H9 (cell line): Measurements from ENCODE around the gene AJAP1. TPM values are rescaled to one million over a fixed set of nuclear protein-coding genes. Genes with fewer than 3 reads are reported as not detected.

Source experiments
- DNase-seq: peaks from one replicate; pipeline ENCODE4 v3.0.0-alpha.2; 2017
- H2AFZ ChIP-seq: one replicate; pipeline ENCODE4 v1.6.1; 2013; ENCODE audit warnings: mild to moderate bottlenecking, low read length, control low read depth, moderate library complexity
- H2AK5ac ChIP-seq: 2 replicates; pipeline ENCODE4 v1.6.1; 2013; ENCODE audit warnings: low read length, control low read depth, mixed read lengths; ENCODE audit not compliant: insufficient read length
- H2BK120ac ChIP-seq: one replicate; pipeline ENCODE4 v1.6.1; 2013; ENCODE audit warnings: low read depth, mild to moderate bottlenecking, low read length, control low read depth, inconsistent platforms; ENCODE audit not compliant: poor library complexity, severe bottlenecking
- H2BK12ac ChIP-seq: 2 replicates; pipeline ENCODE4 v1.6.1; 2013; ENCODE audit warnings: low read length, control low read depth, mixed read lengths, low read depth; ENCODE audit not compliant: insufficient read length
- H2BK15ac ChIP-seq: 2 replicates; pipeline ENCODE4 v1.6.1; 2013; ENCODE audit warnings: low read depth, low read length, control low read depth
- H2BK20ac ChIP-seq: one replicate; pipeline ENCODE4 v1.6.1; 2013; ENCODE audit warnings: low read depth, mild to moderate bottlenecking, low read length, control low read depth, inconsistent platforms; ENCODE audit not compliant: poor library complexity, severe bottlenecking
- H2BK5ac ChIP-seq: 2 replicates; pipeline ENCODE4 v1.6.1; 2013; ENCODE audit warnings: low read length, control low read depth, mixed read lengths; ENCODE audit not compliant: insufficient read length
- H3K14ac ChIP-seq: 2 replicates; pipeline ENCODE4 v1.6.1; 2013; ENCODE audit warnings: low read length, control low read depth; ENCODE audit not compliant: insufficient read depth
- H3K18ac ChIP-seq: 2 replicates; pipeline ENCODE4 v1.6.1; 2013; ENCODE audit warnings: low read depth, mild to moderate bottlenecking, mixed read lengths, low read length, control low read depth; ENCODE audit not compliant: insufficient read length
- H3K23ac ChIP-seq: 2 replicates; pipeline ENCODE4 v1.6.1; 2013; ENCODE audit warnings: low read length, control low read depth, mixed read lengths, low read depth; ENCODE audit not compliant: insufficient read length
- H3K23me2 ChIP-seq: 2 replicates; pipeline ENCODE4 v1.6.1; 2013; ENCODE audit warnings: low read depth, mild to moderate bottlenecking, mixed read lengths, low read length, control low read depth; ENCODE audit not compliant: insufficient read length, poor library complexity, severe bottlenecking
- H3K27ac ChIP-seq: 2 replicates; pipeline ENCODE4 v1.5.1; 2013; ENCODE audit warnings: low read length, control low read depth, mixed read lengths, low read depth; ENCODE audit not compliant: insufficient read length
- H3K27me3 ChIP-seq: 2 replicates; pipeline ENCODE4 v1.6.1; 2013; ENCODE audit warnings: low read length, control low read depth, inconsistent platforms; ENCODE audit not compliant: insufficient read depth
- H3K4ac ChIP-seq: 2 replicates; pipeline ENCODE4 v1.6.1; 2013; ENCODE audit warnings: low read depth, mild to moderate bottlenecking, control low read depth, inconsistent platforms, low read length, moderate library complexity
- H3K4me1 ChIP-seq: 2 replicates; pipeline ENCODE4 v1.6.1; 2013; ENCODE audit warnings: low read length, control low read depth, inconsistent platforms; ENCODE audit not compliant: insufficient read depth
- H3K4me2 ChIP-seq: 2 replicates; pipeline ENCODE4 v1.6.1; 2013; ENCODE audit warnings: low read length, control low read depth, mixed read lengths; ENCODE audit not compliant: insufficient read length, insufficient read depth
- H3K56ac ChIP-seq: 2 replicates; pipeline ENCODE4 v1.6.1; 2013; ENCODE audit warnings: low read depth, mild to moderate bottlenecking, mixed read lengths, low read length, control low read depth; ENCODE audit not compliant: insufficient read length
- H3K79me1 ChIP-seq: 2 replicates; pipeline ENCODE4 v1.6.1; 2013; ENCODE audit warnings: low read depth, mild to moderate bottlenecking, moderate library complexity, low read length, control low read depth, inconsistent platforms; ENCODE audit not compliant: insufficient read depth, poor library complexity, severe bottlenecking
- H3K79me2 ChIP-seq: 2 replicates; pipeline ENCODE4 v1.6.1; 2013; ENCODE audit warnings: low read length, control low read depth, inconsistent platforms; ENCODE audit not compliant: insufficient read depth
- H3K9ac ChIP-seq: 2 replicates; pipeline ENCODE4 v1.6.1; 2013; ENCODE audit warnings: low read length, control low read depth, mixed read lengths; ENCODE audit not compliant: insufficient read length; ENCODE audit errors: extremely low read depth
- H3K9me3 ChIP-seq: one replicate; pipeline ENCODE4 v1.6.1; 2013; ENCODE audit warnings: low read depth, low read length, inconsistent platforms; ENCODE audit not compliant: control insufficient read depth
- H3T11ph ChIP-seq: one replicate; pipeline ENCODE4 v1.6.1; 2013; ENCODE audit warnings: mild to moderate bottlenecking, low read length, control low read depth, inconsistent platforms
- H4K20me1 ChIP-seq: one replicate; pipeline ENCODE4 v1.6.1; 2013; ENCODE audit not compliant: control insufficient read depth, insufficient read length, insufficient read depth
- H4K5ac ChIP-seq: 2 replicates; pipeline ENCODE4 v1.6.1; 2013; ENCODE audit warnings: low read depth, mild to moderate bottlenecking, mixed read lengths, low read length, control low read depth; ENCODE audit not compliant: insufficient read length
- H4K8ac ChIP-seq: replicated peaks from 2 replicates; pipeline ENCODE4 v1.6.1; 2013; ENCODE audit warnings: low read length, control low read depth, mixed read lengths, low read depth; ENCODE audit not compliant: insufficient read length
- H4K91ac ChIP-seq: 2 replicates; pipeline ENCODE4 v1.6.1; 2013; ENCODE audit warnings: low read depth, mild to moderate bottlenecking, moderate library complexity, mixed read lengths, low read length, control low read depth; ENCODE audit not compliant: insufficient read length
- H3K27ac Mint-ChIP-seq, 3 experiments: 2 replicates in 2 of 3; 3 replicates in 1 of 3; pipeline ENCODE4 v1.8.0; 2020 to 2021; ENCODE audit warnings: mixed read lengths in 3 of 3, mild to moderate bottlenecking in 1 of 3, moderate library complexity in 1 of 3
- H3K27me3 Mint-ChIP-seq: 2 replicates; pipeline ENCODE4 v1.8.0; 2021; ENCODE audit warnings: low read depth, mild to moderate bottlenecking, moderate library complexity, mixed read lengths
- H3K36me3 Mint-ChIP-seq, 3 experiments: 2 replicates in 2 of 3; 3 replicates in 1 of 3; pipeline ENCODE4 v1.8.0; 2020 to 2021; ENCODE audit warnings: low read depth in 3 of 3, mixed read lengths in 3 of 3; ENCODE audit not compliant: insufficient read depth in 1 of 3
- H3K4me1 Mint-ChIP-seq, 2 experiments: 2 replicates each; pipeline ENCODE4 v1.8.0; 2020; ENCODE audit warnings: mixed read lengths in 2 of 2
- H3K4me3 Mint-ChIP-seq, 2 experiments: 2 replicates in 1 of 2; 3 replicates in 1 of 2; pipeline ENCODE4 v1.8.0; 2020 to 2021; ENCODE audit warnings: mild to moderate bottlenecking in 2 of 2, mixed read lengths in 2 of 2, moderate library complexity in 1 of 2
- H3K9me3 Mint-ChIP-seq, 2 experiments: 2 replicates in 1 of 2; 3 replicates in 1 of 2; pipeline ENCODE4 v1.8.0; 2020; ENCODE audit warnings: mild to moderate bottlenecking in 2 of 2, mixed read lengths in 2 of 2, moderate library complexity in 1 of 2
- WGBS: extraction: QIAGEN DNeasy Blood & Tissue Kit; methylation state at CpG from one replicate; pipeline ENCODE4 v1.1.7; 2013; ENCODE audit warnings: missing lambda C conversion rate, low lambda C conversion rate, mixed read lengths; ENCODE audit not compliant: insufficient read length; ENCODE audit errors: extremely low coverage; 5-methylcytosine and 5-hydroxymethylcytosine counted together
- total RNA-seq: library from RNA; stranded (reverse); gene quantifications from 2 replicates; pipeline ENCODE4 v1.2.1, GENCODE V29; 2021
- TF ChIP-seq, protein P1 (sequence below): fragments of 200-600 bp; sonication (generic); conservative IDR thresholded peaks from 3 replicates; pipeline ENCODE4 v1.8.0; 2021; ENCODE audit warnings: antibody characterized with exemption, mild to moderate bottlenecking

The AJAP1 gene
- total RNA-seq, 1 experiment from 2014 or later: 8.6 TPM

DNA sequence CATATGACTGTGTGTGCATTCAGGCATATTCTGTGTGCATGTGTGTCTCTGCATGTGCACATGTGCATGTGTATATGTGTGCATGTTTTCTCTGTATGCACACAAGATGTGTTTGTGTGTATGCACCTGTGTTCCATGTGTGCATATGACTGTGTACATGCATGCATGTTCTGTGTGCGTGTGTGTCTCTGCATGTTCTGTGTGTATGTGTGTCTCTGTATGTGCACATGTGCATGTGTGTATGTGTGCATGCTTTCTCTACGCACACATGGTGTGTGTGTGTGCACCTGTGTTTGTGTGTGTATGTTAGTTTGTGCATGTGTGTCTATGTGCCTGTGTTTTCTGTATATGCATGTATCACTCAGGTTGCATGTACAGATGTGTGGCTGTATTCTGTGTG lies 42.3 kb downstream of the AJAP1 start:
- no peak overlapping the region for H3K27ac Mint-ChIP-seq
- peaks cover 0 to 7% of the 10 kb centered on the region in 2 experiments; a peak in 3 of 5 replicates for H3K9me3 Mint-ChIP-seq
- no peak overlapping the region for H4K8ac ChIP-seq
- no peaks in the 10 kb centered on the region for H3K79me1 ChIP-seq
- no peak overlapping the region for H3T11ph ChIP-seq
- no peak overlapping the region for H3K9ac ChIP-seq
- no peaks in the 10 kb centered on the region for H3K4me1 ChIP-seq
- H3K4me3 Mint-ChIP-seq: no peak overlapping the region
- peaks cover 0 to 10% (median 0%) of the 10 kb centered on the region in 3 experiments; a peak in 3 of 7 replicates for H3K36me3 Mint-ChIP-seq
- no peak overlapping the region for H2BK120ac ChIP-seq
- no CpG with 5 or more reads among the region's 2 CpGs for WGBS
- H3K4ac ChIP-seq: no peak overlapping the region
- H4K91ac ChIP-seq: no peak overlapping the region
- no peak overlapping the region for H3K4me2 ChIP-seq
- no peak overlapping the region for H2AK5ac ChIP-seq
- peaks cover 6 to 16% of the 10 kb centered on the region in 2 experiments for H3K4me1 Mint-ChIP-seq
- no peaks in the 10 kb centered on the region for H3K23me2 ChIP-seq
- H2AFZ ChIP-seq: no peak overlapping the region
- DNase-seq: no peak
- no peak overlapping the region for H3K23ac ChIP-seq
- no peak overlapping the region for H3K18ac ChIP-seq
- no peaks in the 10 kb centered on the region for H3K27me3 ChIP-seq
- H2BK15ac ChIP-seq: no peak overlapping the region
- TF ChIP-seq, protein P1, sequence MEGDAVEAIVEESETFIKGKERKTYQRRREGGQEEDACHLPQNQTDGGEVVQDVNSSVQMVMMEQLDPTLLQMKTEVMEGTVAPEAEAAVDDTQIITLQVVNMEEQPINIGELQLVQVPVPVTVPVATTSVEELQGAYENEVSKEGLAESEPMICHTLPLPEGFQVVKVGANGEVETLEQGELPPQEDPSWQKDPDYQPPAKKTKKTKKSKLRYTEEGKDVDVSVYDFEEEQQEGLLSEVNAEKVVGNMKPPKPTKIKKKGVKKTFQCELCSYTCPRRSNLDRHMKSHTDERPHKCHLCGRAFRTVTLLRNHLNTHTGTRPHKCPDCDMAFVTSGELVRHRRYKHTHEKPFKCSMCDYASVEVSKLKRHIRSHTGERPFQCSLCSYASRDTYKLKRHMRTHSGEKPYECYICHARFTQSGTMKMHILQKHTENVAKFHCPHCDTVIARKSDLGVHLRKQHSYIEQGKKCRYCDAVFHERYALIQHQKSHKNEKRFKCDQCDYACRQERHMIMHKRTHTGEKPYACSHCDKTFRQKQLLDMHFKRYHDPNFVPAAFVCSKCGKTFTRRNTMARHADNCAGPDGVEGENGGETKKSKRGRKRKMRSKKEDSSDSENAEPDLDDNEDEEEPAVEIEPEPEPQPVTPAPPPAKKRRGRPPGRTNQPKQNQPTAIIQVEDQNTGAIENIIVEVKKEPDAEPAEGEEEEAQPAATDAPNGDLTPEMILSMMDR: no peak
- H3K79me2 ChIP-seq: no peaks in the 10 kb centered on the region
- H4K5ac ChIP-seq: no peak overlapping the region
- H3K56ac ChIP-seq: no peak overlapping the region
- H2BK12ac ChIP-seq: no peak overlapping the region
- no peak overlapping the region for H2BK5ac ChIP-seq
- no peak overlapping the region for H3K27ac ChIP-seq
- no peak overlapping the region for H2BK20ac ChIP-seq
- H3K27me3 Mint-ChIP-seq: peaks cover 14% of the 10 kb centered on the region
- H4K20me1 ChIP-seq: no peaks in the 10 kb centered on the region
- no peak overlapping the region for H3K14ac ChIP-seq
- no peaks in the 10 kb centered on the region for H3K9me3 ChIP-seq
